ENCODE results near the gene COL4A1.

- TF ChIP-seq SUZ12 (IDR thresholded peaks at IDR 0.05), result no peak
- no peak for TF ChIP-seq FOXM1 (IDR thresholded peaks at IDR 0.05; ENCODE audit: borderline replicate concordance)
- no peak for TF ChIP-seq TARDBP (IDR thresholded peaks at IDR 0.05)
- no peak for TF ChIP-seq ELF4 (IDR thresholded peaks at IDR 0.05)
- no peak for TF ChIP-seq FOXK2 (IDR thresholded peaks at IDR 0.05)
- TF ChIP-seq ZNF384 (IDR thresholded peaks at IDR 0.05), result no peak
- no peak for TF ChIP-seq BHLHE40 (IDR thresholded peaks at IDR 0.05; ENCODE audit: borderline replicate concordance)
- no peak for TF ChIP-seq SP1 (IDR thresholded peaks at IDR 0.05)
- TF ChIP-seq HDGF (IDR thresholded peaks at IDR 0.05; ENCODE audit: borderline replicate concordance), result no peak
- no peak for TF ChIP-seq FOXA1 (IDR thresholded peaks at IDR 0.05)
- no peak for TF ChIP-seq ARNT (IDR thresholded peaks at IDR 0.05)
- TF ChIP-seq LEF1 (IDR thresholded peaks at IDR 0.05; ENCODE audit: borderline replicate concordance), result no peak
- no peak for TF ChIP-seq L3MBTL2 (conservative IDR thresholded peaks at IDR 0.05)
- no peak for TF ChIP-seq PKNOX1 (IDR thresholded peaks at IDR 0.05)
Measured at GRCh38 chr13:110194451-110194850, 112.5 kb downstream of the COL4A1 start.

Data from HEK293T (cell line).